GM12801 (cell line): ENCODE measurements around the gene SNN.

Experiments
- TF ChIP-seq, protein P1 (sequence below): IDR thresholded peaks from one replicate; pipeline ENCODE4 v1.5.1; 2011; ENCODE audit warnings: control low read depth; ENCODE audit not compliant: insufficient read length; ENCODE audit errors: extremely low read depth

The SNN gene

DNA sequence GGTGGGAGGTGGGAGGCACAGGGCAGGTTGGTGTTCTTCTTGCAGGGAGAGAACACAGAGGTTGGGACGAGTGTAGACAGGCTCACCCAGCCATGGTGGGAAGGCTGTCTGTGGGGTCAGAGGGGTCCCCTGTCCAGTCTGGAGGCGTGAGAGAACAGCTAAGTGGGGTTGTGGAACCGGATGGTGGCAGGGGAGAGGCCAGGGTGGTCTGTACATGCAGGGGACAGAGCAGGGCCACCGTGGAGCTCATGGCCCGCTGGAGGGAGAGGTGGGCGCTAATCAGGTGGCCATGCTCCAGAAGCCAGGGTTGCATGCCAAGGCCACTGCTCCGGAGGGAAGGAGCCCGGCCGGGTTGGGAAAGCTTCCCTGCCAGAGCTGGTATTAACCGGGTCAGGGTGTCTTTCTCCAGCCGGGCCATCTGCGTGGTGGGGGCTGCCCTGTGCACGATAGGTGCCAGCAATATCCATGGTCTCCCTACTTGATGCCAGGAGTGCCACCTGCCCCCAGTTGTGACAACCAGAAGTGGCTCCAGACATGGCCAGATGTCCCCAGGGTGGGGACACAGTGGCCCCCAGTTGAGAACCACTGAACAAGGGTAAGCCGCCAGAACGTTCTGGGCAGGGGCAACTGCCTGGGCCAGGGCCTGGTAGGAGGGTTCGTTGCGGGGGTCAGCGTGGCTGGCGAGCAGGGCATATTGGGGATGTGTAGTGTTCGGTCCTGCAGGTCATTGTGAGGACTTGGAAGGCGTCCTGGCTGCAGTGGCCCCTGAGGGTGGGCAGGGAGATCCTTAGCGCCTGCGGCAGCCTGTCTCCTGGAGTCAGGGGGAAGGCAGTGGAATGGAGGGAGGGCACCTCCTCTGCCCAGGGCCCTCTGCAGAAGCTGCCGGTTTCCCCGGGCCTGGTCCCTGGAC, 5.1 kb downstream of the SNN start:
- TF ChIP-seq, protein P1, sequence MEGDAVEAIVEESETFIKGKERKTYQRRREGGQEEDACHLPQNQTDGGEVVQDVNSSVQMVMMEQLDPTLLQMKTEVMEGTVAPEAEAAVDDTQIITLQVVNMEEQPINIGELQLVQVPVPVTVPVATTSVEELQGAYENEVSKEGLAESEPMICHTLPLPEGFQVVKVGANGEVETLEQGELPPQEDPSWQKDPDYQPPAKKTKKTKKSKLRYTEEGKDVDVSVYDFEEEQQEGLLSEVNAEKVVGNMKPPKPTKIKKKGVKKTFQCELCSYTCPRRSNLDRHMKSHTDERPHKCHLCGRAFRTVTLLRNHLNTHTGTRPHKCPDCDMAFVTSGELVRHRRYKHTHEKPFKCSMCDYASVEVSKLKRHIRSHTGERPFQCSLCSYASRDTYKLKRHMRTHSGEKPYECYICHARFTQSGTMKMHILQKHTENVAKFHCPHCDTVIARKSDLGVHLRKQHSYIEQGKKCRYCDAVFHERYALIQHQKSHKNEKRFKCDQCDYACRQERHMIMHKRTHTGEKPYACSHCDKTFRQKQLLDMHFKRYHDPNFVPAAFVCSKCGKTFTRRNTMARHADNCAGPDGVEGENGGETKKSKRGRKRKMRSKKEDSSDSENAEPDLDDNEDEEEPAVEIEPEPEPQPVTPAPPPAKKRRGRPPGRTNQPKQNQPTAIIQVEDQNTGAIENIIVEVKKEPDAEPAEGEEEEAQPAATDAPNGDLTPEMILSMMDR: no peak

- TF ChIP-seq, protein P1: no peak
Measured at GRCh38 chr16:11674001-11674817, 6.0 kb downstream of the SNN start.

GRCh38 chr16:11674818-11675560, 6.7 kb downstream of the SNN start:
- TF ChIP-seq, protein P1: no peak

GRCh38 chr16:11675561-11676511, 7.6 kb downstream of the SNN start:
- TF ChIP-seq, protein P1: no peak

GRCh38 chr16:11676799-11677198, 8.5 kb downstream of the SNN start:
- TF ChIP-seq, protein P1: no peak

DNA sequence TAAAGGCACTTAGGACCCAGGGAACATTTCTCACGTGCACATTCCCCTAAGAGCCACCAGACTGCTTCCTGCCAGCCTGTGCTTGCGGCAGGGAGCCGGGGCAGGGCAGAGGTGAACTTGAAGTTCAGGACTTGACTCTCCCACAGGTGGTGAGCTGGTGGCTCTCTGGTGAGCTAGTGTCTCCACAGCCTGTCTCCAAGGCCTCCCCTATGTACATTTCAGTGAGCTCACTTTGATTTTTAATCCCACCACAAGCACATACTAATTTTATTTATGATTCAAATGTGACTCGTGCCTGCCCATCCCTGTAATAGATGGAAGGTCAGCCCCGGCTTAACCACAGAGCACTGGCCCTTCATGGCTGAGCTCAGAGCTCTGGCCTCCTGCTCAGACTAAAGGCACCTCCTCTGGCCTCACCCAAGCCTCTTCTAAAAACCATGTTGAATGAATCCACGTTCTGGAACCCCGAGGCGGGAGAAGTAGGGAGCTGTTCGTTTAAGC, 9.2 kb downstream of the SNN start:
- TF ChIP-seq, protein P1: no peak
